Epithelial cell of proximal tubule (primary cell): ENCODE data around the gene ELSPBP1. TPM values are rescaled to one million over a fixed set of nuclear protein-coding genes. Genes with fewer than 3 reads are reported as not detected.
"Not testable (repeated sequence)": the region's sequence is repeated elsewhere in the genome, so short reads cannot be mapped to it uniquely, and the experiment has no call there.

Experiments used
- DNase-seq: peaks from one replicate; pipeline ENCODE4 v3.0.0-alpha.2; 2011; ENCODE audit warnings: low read depth
- H3K4me3 ChIP-seq: 2 replicates; pipeline ENCODE4 v1.5.1; 2011; ENCODE audit warnings: low read depth, mild to moderate bottlenecking, low read length
- CTCF ChIP-seq: conservative IDR thresholded peaks from 2 replicates; pipeline ENCODE4 v1.5.1; 2012; ENCODE audit warnings: low read depth, mild to moderate bottlenecking, low read length
- total RNA-seq: library from RNA; depleted of rRNA; stranded (reverse); fragments of >200 nt; gene quantifications from 2 replicates; pipeline ENCODE4 v1.2.3, GENCODE V29; 2015

ELSPBP1 gene
- not detected in 2 replicates for total RNA-seq

GRCh38 chr19:47994209-47994802 lies at the start of gene ELSPBP1:
ELSPBP1 (plus strand) TSS chr19:47994632; CDS start chr19:48008668, 14,036 bp downstream.
- TF ChIP-seq CTCF: no peak
- no peak within 1 kb of the TSS for H3K4me3 ChIP-seq
- peak; percentile 15 for DNase-seq

- DNase-seq, H3K4me3 ChIP-seq: not testable (repeated sequence)
- peak; percentile 43 for TF ChIP-seq CTCF
Measured at GRCh38 chr19:47949852-47950521, 44.4 kb upstream of the ELSPBP1 start.

GRCh38 chr19:47952132-47952531 lies 42.3 kb upstream of the ELSPBP1 start:
- not testable (repeated sequence) for DNase-seq, H3K4me3 ChIP-seq

- not testable (repeated sequence) for H3K4me3 ChIP-seq, DNase-seq
Measured at GRCh38 chr19:47955936-47956335, 38.5 kb upstream of the ELSPBP1 start.

GRCh38 chr19:47973529-47973928 lies 20.9 kb upstream of the ELSPBP1 start:
- DNase-seq: no peak
- TF ChIP-seq CTCF: no peak
- no peak overlapping the region for H3K4me3 ChIP-seq

- no peak for TF ChIP-seq CTCF
- H3K4me3 ChIP-seq: no peak overlapping the region
- no peak for DNase-seq
Measured at GRCh38 chr19:47991191-47991808, 3.1 kb upstream of the ELSPBP1 start.

GRCh38 chr19:47992070-47992469 lies 2.4 kb upstream of the ELSPBP1 start, which contains the start of gene BSPH1:
BSPH1 (minus strand) TSS chr19:47992170; CDS start chr19:47992081, 89 bp downstream.
- no peak for DNase-seq
- no peak within 1 kb of the TSS for H3K4me3 ChIP-seq

More at GRCh38 chr19:47992070-47992469, 2.4 kb upstream of the ELSPBP1 start, which contains the start of gene BSPH1:
- no peak for TF ChIP-seq CTCF
